Heart right ventricle (tissue), 16 donors: ENCODE measurements around the gene FGGY. TPM values are rescaled to one million over a fixed set of nuclear protein-coding genes. Genes with fewer than 3 reads are reported as not detected.

Experiments
- ATAC-seq, 8 donors: fragments of 200-7000 bp; cut with Tn5 transposase; one replicate each; pipeline ENCODE4 v1.9.1; 2020; ENCODE audit warnings: mild to moderate bottlenecking in 8 of 8, moderate library complexity in 8 of 8, moderate number of reproducible peaks in 1 of 8
- DNase-seq, 2 donors: peaks; one replicate each; pipeline ENCODE4 v3.0.0-alpha.2; 2020
- H3K27ac ChIP-seq, 10 donors: fragments of 200-600 bp; sonication (generic) in 2 of 10; one replicate each; pipeline versions ENCODE4 v1.5.0 to v1.8.0; 2020 to 2022; ENCODE audit warnings: mild to moderate bottlenecking in 3 of 10
- H3K27me3 ChIP-seq, 7 donors: fragments of 200-600 bp; one replicate each; pipeline ENCODE4 v1.8.0; 2021 to 2022; ENCODE audit warnings: mild to moderate bottlenecking in 2 of 7
- H3K36me3 ChIP-seq, 9 donors: fragments of 200-600 bp; sonication (generic) in 1 of 9; one replicate each; pipeline versions ENCODE4 v1.5.0 to v1.8.0; 2020 to 2022; ENCODE audit warnings: mild to moderate bottlenecking in 2 of 9
- H3K4me1 ChIP-seq, 9 donors: fragments of 200-600 bp; sonication (generic) in 1 of 9; one replicate each; pipeline versions ENCODE4 v1.5.0 to v1.8.0; 2020 to 2022; ENCODE audit warnings: mild to moderate bottlenecking in 4 of 9
- H3K4me3 ChIP-seq, 10 donors: fragments of 200-600 bp; sonication (generic) in 2 of 10; one replicate each; pipeline versions ENCODE4 v1.5.0 to v1.8.0; 2020 to 2022; ENCODE audit warnings: mild to moderate bottlenecking in 7 of 10, moderate library complexity in 2 of 10
- H3K9me3 ChIP-seq, 11 donors: fragments of 200-600 bp in 10 of 11; sonication (generic) in 2 of 11; one replicate each; pipeline versions ENCODE4 v1.5.0 to v1.8.0; 2013 to 2022; ENCODE audit warnings: mild to moderate bottlenecking in 2 of 11, control low read depth in 1 of 11, moderate library complexity in 1 of 11
- CTCF ChIP-seq, 9 donors: fragments of 200-600 bp; sonication (generic) in 2 of 9; IDR thresholded peaks; one replicate each; pipeline versions ENCODE4 v1.5.0 to v1.8.0; 2021 to 2022; ENCODE audit warnings: antibody characterized with exemption in 9 of 9, mild to moderate bottlenecking in 5 of 9, moderate library complexity in 1 of 9
- WGBS, 2 donors: extraction: QIAGEN DNeasy Blood & Tissue Kit; methylation state at CpG; one replicate each; pipeline ENCODE4 v1.1.7; 2013; ENCODE audit warnings: inconsistent platforms in 1 of 2; 5-methylcytosine and 5-hydroxymethylcytosine counted together
- intact Hi-C, 10 donors: fragments of 100-400 bp; cut with DNase I; formaldehyde crosslinking; loops; one replicate each; pipeline versions ENCODE4 v1.11.1 to v1.14.2; 2022
- polyA plus RNA-seq, 2 donors: library from polyadenylated mRNA; stranded (reverse); fragments of 200-250 nt; gene quantifications; one replicate each; pipeline ENCODE4 v1.2.3, GENCODE V29; 2013
- total RNA-seq, 10 donors: library from RNA; stranded (reverse); fragmentation: NEBNext Ultra II Directional in 3 of 10; extraction: Animal tissue kit (Norgen Biotek cat#: 25700) in 3 of 10; gene quantifications; one replicate each; pipeline versions ENCODE4 v1.2.1 to v1.2.4, GENCODE V29; 2021 to 2023
- donor health status: Arrhythmogenic right ventricular cardiomyopathy.
- donor health status: ischemic (EF 13 %, LVEDD 7.1; RV severe dilation, severe dysfunction).
- donor health status: healthy with polysubstance abuse.
- donor health status: DM: no; HTN: yes; CAD: no.
- donor health status: DM: no; HTN: no; CAD: no.
- donor health status: ischemic (EF 25% LVEDD 6.9; RV normal size, moderate dysfunction).
- donor health status: ischemic (EF 25% LVEDD 5.7; RV mildly dilated, moderate dysfunction).
- donor health status: healthy.
- donor health status: DM: yes; HTN: yes; CAD: no.
- donor health status: Ischemic cardiomyopathy.
- donor health status: ischemic (EF 35%, LVEDD 5.7; RV mildly dilated, moderate dysfunction).
- donor health status: nonischemic (EF 11% LVEDD 7.7; RV severe dilation, severe dysfunction).
- donor health status: DM: yes; HTN: yes; CAD: no.
- donor health status: PGD.
- donor health status: ischemic (EF 29% LVEDD 5.4; RV normal size, mild dysfunction).
- donor health status: nonischemic (EF 23%, LVEDD 6.1; RV moderate dilation, normal function).

The FGGY gene
- total and polyA plus RNA-seq, 12 donors = 3.1 to 51.8 (median 34.7) TPM

GRCh38 chr1:59678040-59678439 is 381.1 kb downstream of the FGGY start:
- WGBS, 2 donors = 49 to 50% methylated on average over 1 of the region's 1 CpG
- no peaks in the 10 kb centered on the region for H3K27me3 ChIP-seq
- DNase-seq (no peak), ATAC-seq (peak in 2 of 8 donors; percentile 15 to 39)
- H3K36me3 ChIP-seq = no peaks in the 10 kb centered on the region
- intact Hi-C loops = loop anchor here in 1 of 10 donors (10.0 kb wide), 1 partner anchor 313 kb away; no protein-coding TSS in a partner anchor
- H3K27ac ChIP-seq = peak overlapping the region in 6 of 10 donors; percentile 17 to 54 (median 39)
- TF ChIP-seq CTCF (IDR thresholded peaks at IDR 0.05) = no peak
- peaks cover 0 to 65% (median 12%) of the 10 kb centered on the region in 9 donors for H3K4me1 ChIP-seq
- no peak overlapping the region for H3K4me3 ChIP-seq
- H3K9me3 ChIP-seq = no peaks in the 10 kb centered on the region

- intact Hi-C loops = loop anchor here in 1 of 10 donors (10.0 kb wide), 1 partner anchor 314 kb away; no protein-coding TSS in a partner anchor
- ATAC-seq = peak in 2 of 8 donors; percentile 35 to 43
- 48 to 57% methylated on average over 3 of the region's 3 CpGs for WGBS, 2 donors
- no peak for TF ChIP-seq CTCF (IDR thresholded peaks at IDR 0.05)
- Histone ChIP-seq H3K27me3 (no peaks in the 10 kb centered on the region), H3K4me1 (peaks cover 0 to 59% (median 12%) of the 10 kb centered on the region in 9 donors), H3K36me3 (no peaks in the 10 kb centered on the region), H3K9me3 (no peaks in the 10 kb centered on the region), H3K27ac (peak overlapping the region in 7 of 10 donors; percentile 17 to 54 (median 42)), H3K4me3 (no peak overlapping the region)
- DNase-seq = no peak
Observed at GRCh38 chr1:59678493-59679228, 381.8 kb downstream of the FGGY start.

- Histone ChIP-seq H3K27me3 (no peaks in the 10 kb centered on the region), H3K4me1 (peaks cover 0 to 45% (median 12%) of the 10 kb centered on the region in 9 donors), H3K36me3 (no peaks in the 10 kb centered on the region), H3K9me3 (no peaks in the 10 kb centered on the region), H3K27ac (no peak overlapping the region), H3K4me3 (no peak overlapping the region)
- ATAC-seq (no peak), DNase-seq (no peak)
- no peak for TF ChIP-seq CTCF (IDR thresholded peaks at IDR 0.05)
- intact Hi-C loops = loop anchor here in 1 of 10 donors (10.0 kb wide), 1 partner anchor 595 kb away; no protein-coding TSS in a partner anchor
Observed at GRCh38 chr1:59680044-59680443, 383.1 kb downstream of the FGGY start.

- H3K4me1 ChIP-seq = peaks cover 0 to 28% (median 14%) of the 10 kb centered on the region in 9 donors
- no peak overlapping the region for H3K4me3 ChIP-seq
- ATAC-seq (peak in 1 of 8 donors; percentile 43), DNase-seq (no peak)
- H3K27me3 ChIP-seq = no peaks in the 10 kb centered on the region
- no peaks in the 10 kb centered on the region for H3K9me3 ChIP-seq
- H3K27ac ChIP-seq = no peak overlapping the region
- intact Hi-C loops = loop anchor here in 1 of 10 donors (10.0 kb wide), 1 partner anchor 598 kb away; no protein-coding TSS in a partner anchor
- no peak for TF ChIP-seq CTCF (IDR thresholded peaks at IDR 0.05)
- H3K36me3 ChIP-seq = no peaks in the 10 kb centered on the region
- WGBS, 2 donors = 70 to 76% methylated on average over 5 of the region's 5 CpGs
Observed at GRCh38 chr1:59682396-59683080, 385.6 kb downstream of the FGGY start.
